HepG2 (cell line): ENCODE results near the gene TK2. TPM values are rescaled to one million over a fixed set of nuclear protein-coding genes. Genes with fewer than 3 reads are reported as not detected.
A peak's percentile ranks its signal among the peaks of the same experiment; 100 is the strongest.

Experiments used
- HNRNPLL ChIP-seq: fragments of 200-400 bp; formaldehyde crosslinking; IDR thresholded peaks from 2 replicates; pipeline ENCODE4 v1.6.1; 2017; ENCODE audit warnings: mild to moderate bottlenecking, low read depth, low read length; ENCODE audit not compliant: poor library complexity, severe bottlenecking
- IKZF1 ChIP-seq: fragments of 450-650 bp; IDR thresholded peaks from 2 replicates; pipeline ENCODE4 v1.7.1; 2016
- KDM5B ChIP-seq: sonication (generic); formaldehyde crosslinking; IDR thresholded peaks from 2 replicates; pipeline ENCODE4 v1.4.0; 2020; ENCODE audit warnings: missing genetic modification reagents, mild to moderate bottlenecking, borderline replicate concordance
- MAFG ChIP-seq: sonication (generic); formaldehyde crosslinking; IDR thresholded peaks from 2 replicates; pipeline ENCODE4 v1.5.1; 2020; ENCODE audit warnings: mild to moderate bottlenecking, missing genetic modification reagents
- MTA3 ChIP-seq: sonication (generic); formaldehyde crosslinking; IDR thresholded peaks from 2 replicates; pipeline ENCODE4 v1.4.0; 2020; ENCODE audit warnings: missing genetic modification reagents
- MTF1 ChIP-seq: sonication (generic); formaldehyde crosslinking; IDR thresholded peaks from 2 replicates; pipeline ENCODE4 v1.5.0; 2020; ENCODE audit warnings: missing genetic modification reagents
- XBP1 ChIP-seq: sonication (generic); formaldehyde crosslinking; IDR thresholded peaks from 2 replicates; pipeline ENCODE4 v1.5.0; 2020; ENCODE audit warnings: missing genetic modification reagents
- ZFP36L2 ChIP-seq: sonication (generic); formaldehyde crosslinking; IDR thresholded peaks from 2 replicates; pipeline ENCODE4 v1.4.0; 2020; ENCODE audit warnings: missing genetic modification reagents
- ZFP82 ChIP-seq: sonication (generic); formaldehyde crosslinking; IDR thresholded peaks from 2 replicates; pipeline ENCODE4 v1.5.1; 2020; ENCODE audit warnings: mild to moderate bottlenecking, missing genetic modification reagents, borderline replicate concordance
- ZNF17 ChIP-seq: sonication (generic); formaldehyde crosslinking; IDR thresholded peaks from 2 replicates; pipeline ENCODE4 v1.5.0; 2020; ENCODE audit warnings: mild to moderate bottlenecking, missing genetic modification reagents
- ZNF34 ChIP-seq: sonication (generic); formaldehyde crosslinking; IDR thresholded peaks from 2 replicates; pipeline ENCODE4 v1.4.0; 2020; ENCODE audit warnings: mild to moderate bottlenecking, missing genetic modification reagents, borderline replicate concordance
- ZNF431 ChIP-seq: sonication (generic); formaldehyde crosslinking; IDR thresholded peaks from 2 replicates; pipeline ENCODE4 v1.9.0; 2022; ENCODE audit warnings: missing genetic modification reagents, low read depth, mild to moderate bottlenecking, borderline replicate concordance
- ZNF615 ChIP-seq: sonication (generic); formaldehyde crosslinking; IDR thresholded peaks from 2 replicates; pipeline ENCODE4 v1.5.0; 2020; ENCODE audit warnings: mild to moderate bottlenecking, missing genetic modification reagents, borderline replicate concordance
- ZSCAN22 ChIP-seq: sonication (generic); formaldehyde crosslinking; IDR thresholded peaks from 2 replicates; pipeline ENCODE4 v1.4.0; 2020; ENCODE audit warnings: mild to moderate bottlenecking, missing genetic modification reagents
- polyA plus RNA-seq, 8 experiments: library from polyadenylated mRNA; depleted of rRNA in 3 of 8; stranded (reverse) in 7 of 8; unstranded in 1 of 8; fragments of >200 nt; fragmentation: Illumina TruSeq in 4 of 8; extraction: Trizol in 4 of 8; gene quantifications; 2 replicates each; pipeline versions ENCODE4 v1.2.1 to v1.2.3, GENCODE V29; 2011 to 2016; ENCODE audit warnings: low read depth in 4 of 8, missing spikeins in 1 of 8, mixed read lengths in 1 of 8; ENCODE audit not compliant: insufficient read depth in 1 of 8
- total RNA-seq, 5 experiments: library from RNA; depleted of rRNA; stranded (reverse); fragments of >200 nt; fragmentation: Illumina TruSeq; extraction: Trizol; gene quantifications; 2 replicates each; pipeline ENCODE4 v1.2.3, GENCODE V29; 2016; ENCODE audit warnings: low read depth in 1 of 5
- TF ChIP-seq, protein P1 (sequence below): sonication (generic); formaldehyde crosslinking; IDR thresholded peaks from 2 replicates; pipeline ENCODE4 v1.8.1; 2023; ENCODE audit warnings: mild to moderate bottlenecking, missing genetic modification reagents, borderline replicate concordance
- TF ChIP-seq, protein P2 (sequence below), 2 experiments: sonication (generic) in 1 of 2; formaldehyde crosslinking in 1 of 2; IDR thresholded peaks; 2 replicates each; pipeline versions ENCODE4 v1.5.1 to v1.6.1; 2011 to 2020; ENCODE audit warnings: borderline replicate concordance in 1 of 2, low read depth in 1 of 2, low read length in 1 of 2, mild to moderate bottlenecking in 1 of 2, missing genetic modification reagents in 1 of 2, moderate library complexity in 1 of 2
- TF ChIP-seq, protein P3 (sequence below): sonication (generic); formaldehyde crosslinking; IDR thresholded peaks from 2 replicates; pipeline ENCODE4 v1.4.0; 2020; ENCODE audit warnings: mild to moderate bottlenecking, missing genetic modification reagents
- TF ChIP-seq, protein P4 (sequence below): sonication (generic); formaldehyde crosslinking; IDR thresholded peaks from 2 replicates; pipeline ENCODE4 v1.4.0; 2020; ENCODE audit warnings: mild to moderate bottlenecking, missing genetic modification reagents
- TF ChIP-seq, protein P5 (sequence below): sonication (generic); formaldehyde crosslinking; IDR thresholded peaks from 2 replicates; pipeline ENCODE4 v1.9.0; 2021; ENCODE audit warnings: missing genetic modification reagents, borderline replicate concordance
- TF ChIP-seq, protein P6 (sequence below): sonication (generic); formaldehyde crosslinking; IDR thresholded peaks from 2 replicates; pipeline ENCODE4 v1.5.1; 2020; ENCODE audit warnings: missing genetic modification reagents, mild to moderate bottlenecking, borderline replicate concordance

Gene TK2
- total and polyA plus RNA-seq, 2 of the 13 experiments (the other 11 are each of a cell fraction or from before 2014, with no cell fraction given), result 18.7 to 21.0 TPM

DNA sequence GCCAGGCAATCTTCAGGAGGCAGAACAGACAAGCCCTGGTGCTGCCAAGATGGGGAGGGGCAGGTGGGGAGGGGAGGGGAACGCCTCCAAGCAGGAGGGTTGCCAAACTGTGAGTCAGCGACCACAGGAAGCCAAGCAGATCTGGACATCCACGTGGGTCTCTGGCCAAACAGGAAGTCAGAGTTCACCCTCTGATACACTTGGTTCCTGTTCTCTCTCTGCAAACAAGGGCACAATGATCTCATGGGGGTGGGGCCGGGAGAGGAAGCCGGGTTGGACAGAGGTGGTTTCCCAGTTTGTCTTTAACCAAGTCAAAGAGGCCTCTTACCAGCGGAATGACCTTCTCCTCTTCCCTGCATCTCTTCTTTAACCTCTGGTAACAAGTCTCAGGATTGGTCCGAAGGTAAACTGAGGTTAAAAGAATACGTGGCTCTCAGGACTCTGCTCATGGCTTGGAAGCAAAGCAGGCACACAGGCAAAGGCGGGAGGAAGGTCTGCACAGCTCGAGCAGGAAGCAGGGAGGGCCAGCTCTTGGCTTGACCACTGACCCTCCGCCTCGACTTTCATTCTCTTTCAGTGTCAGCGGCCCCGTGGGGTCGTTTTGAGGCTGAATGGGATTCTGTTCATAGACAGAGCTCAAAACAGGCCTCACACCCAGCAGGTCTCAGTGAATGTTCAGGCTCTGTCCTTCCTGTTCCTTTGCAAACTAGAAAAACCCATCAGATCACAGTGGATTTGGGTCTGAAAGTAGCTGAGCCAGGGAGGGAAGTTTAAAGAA lies 32.9 kb downstream of the TK2 start (continued):
- TF ChIP-seq, protein P1, sequence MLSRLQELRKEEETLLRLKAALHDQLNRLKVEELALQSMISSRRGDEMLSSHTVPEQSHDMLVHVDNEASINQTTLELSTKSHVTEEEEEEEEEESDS (CRISPR knock-in tag), result no peak
- TF ChIP-seq MTF1 (CRISPR knock-in tag), result no peak
- TF ChIP-seq, protein P2, sequence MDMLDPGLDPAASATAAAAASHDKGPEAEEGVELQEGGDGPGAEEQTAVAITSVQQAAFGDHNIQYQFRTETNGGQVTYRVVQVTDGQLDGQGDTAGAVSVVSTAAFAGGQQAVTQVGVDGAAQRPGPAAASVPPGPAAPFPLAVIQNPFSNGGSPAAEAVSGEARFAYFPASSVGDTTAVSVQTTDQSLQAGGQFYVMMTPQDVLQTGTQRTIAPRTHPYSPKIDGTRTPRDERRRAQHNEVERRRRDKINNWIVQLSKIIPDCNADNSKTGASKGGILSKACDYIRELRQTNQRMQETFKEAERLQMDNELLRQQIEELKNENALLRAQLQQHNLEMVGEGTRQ (IDR thresholded peaks at IDR 0.05; ENCODE audit: low read depth, low read length), result 0 out of 2 replicates have a peak, but pooled peaks have one; percentile 39
- TF ChIP-seq, protein P2 (CRISPR knock-in tag; IDR thresholded peaks at IDR 0.05; ENCODE audit: borderline replicate concordance), result peak; percentile 67
- TF ChIP-seq ZNF431 (CRISPR knock-in tag), result peak; percentile 96
- no peak for TF ChIP-seq ZNF615 (CRISPR knock-in tag)
- TF ChIP-seq ZFP82 (CRISPR knock-in tag), result peak; percentile 94
- TF ChIP-seq ZSCAN22 (CRISPR knock-in tag), result no peak
- TF ChIP-seq, protein P3, sequence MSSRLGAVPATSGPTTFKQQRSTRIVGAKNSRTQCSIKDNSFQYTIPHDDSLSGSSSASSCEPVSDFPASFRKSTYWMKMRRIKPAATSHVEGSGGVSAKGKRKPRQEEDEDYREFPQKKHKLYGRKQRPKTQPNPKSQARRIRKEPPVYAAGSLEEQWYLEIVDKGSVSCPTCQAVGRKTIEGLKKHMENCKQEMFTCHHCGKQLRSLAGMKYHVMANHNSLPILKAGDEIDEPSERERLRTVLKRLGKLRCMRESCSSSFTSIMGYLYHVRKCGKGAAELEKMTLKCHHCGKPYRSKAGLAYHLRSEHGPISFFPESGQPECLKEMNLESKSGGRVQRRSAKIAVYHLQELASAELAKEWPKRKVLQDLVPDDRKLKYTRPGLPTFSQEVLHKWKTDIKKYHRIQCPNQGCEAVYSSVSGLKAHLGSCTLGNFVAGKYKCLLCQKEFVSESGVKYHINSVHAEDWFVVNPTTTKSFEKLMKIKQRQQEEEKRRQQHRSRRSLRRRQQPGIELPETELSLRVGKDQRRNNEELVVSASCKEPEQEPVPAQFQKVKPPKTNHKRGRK, result no peak; the same call in 1 of the 2 replicates
- no peak; the same call in none of the 2 replicates for TF ChIP-seq ZFP36L2 (CRISPR knock-in tag)
- TF ChIP-seq, protein P4, sequence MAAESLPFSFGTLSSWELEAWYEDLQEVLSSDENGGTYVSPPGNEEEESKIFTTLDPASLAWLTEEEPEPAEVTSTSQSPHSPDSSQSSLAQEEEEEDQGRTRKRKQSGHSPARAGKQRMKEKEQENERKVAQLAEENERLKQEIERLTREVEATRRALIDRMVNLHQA (CRISPR knock-in tag), result no peak
- TF ChIP-seq MTA3 (CRISPR knock-in tag), result no peak
- TF ChIP-seq, protein P5, sequence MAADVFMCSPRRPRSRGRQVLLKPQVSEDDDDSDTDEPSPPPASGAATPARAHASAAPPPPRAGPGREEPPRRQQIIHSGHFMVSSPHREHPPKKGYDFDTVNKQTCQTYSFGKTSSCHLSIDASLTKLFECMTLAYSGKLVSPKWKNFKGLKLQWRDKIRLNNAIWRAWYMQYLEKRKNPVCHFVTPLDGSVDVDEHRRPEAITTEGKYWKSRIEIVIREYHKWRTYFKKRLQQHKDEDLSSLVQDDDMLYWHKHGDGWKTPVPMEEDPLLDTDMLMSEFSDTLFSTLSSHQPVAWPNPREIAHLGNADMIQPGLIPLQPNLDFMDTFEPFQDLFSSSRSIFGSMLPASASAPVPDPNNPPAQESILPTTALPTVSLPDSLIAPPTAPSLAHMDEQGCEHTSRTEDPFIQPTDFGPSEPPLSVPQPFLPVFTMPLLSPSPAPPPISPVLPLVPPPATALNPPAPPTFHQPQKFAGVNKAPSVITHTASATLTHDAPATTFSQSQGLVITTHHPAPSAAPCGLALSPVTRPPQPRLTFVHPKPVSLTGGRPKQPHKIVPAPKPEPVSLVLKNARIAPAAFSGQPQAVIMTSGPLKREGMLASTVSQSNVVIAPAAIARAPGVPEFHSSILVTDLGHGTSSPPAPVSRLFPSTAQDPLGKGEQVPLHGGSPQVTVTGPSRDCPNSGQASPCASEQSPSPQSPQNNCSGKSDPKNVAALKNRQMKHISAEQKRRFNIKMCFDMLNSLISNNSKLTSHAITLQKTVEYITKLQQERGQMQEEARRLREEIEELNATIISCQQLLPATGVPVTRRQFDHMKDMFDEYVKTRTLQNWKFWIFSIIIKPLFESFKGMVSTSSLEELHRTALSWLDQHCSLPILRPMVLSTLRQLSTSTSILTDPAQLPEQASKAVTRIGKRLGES (CRISPR knock-in tag), result no peak
- TF ChIP-seq KDM5B (CRISPR knock-in tag), result peak; percentile 32; the same call in 1 of the 2 replicates
- TF ChIP-seq MAFG, result no peak
- TF ChIP-seq ZNF34 (CRISPR knock-in tag), result no peak
- no peak for TF ChIP-seq ZNF17 (CRISPR knock-in tag)
- peak; percentile 89; the same call in 1 of the 2 replicates for TF ChIP-seq XBP1 (CRISPR knock-in tag)
- TF ChIP-seq, protein P6, sequence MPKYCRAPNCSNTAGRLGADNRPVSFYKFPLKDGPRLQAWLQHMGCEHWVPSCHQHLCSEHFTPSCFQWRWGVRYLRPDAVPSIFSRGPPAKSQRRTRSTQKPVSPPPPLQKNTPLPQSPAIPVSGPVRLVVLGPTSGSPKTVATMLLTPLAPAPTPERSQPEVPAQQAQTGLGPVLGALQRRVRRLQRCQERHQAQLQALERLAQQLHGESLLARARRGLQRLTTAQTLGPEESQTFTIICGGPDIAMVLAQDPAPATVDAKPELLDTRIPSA (CRISPR knock-in tag), result no peak
- no peak for TF ChIP-seq HNRNPLL
- no peak for TF ChIP-seq IKZF1
